ENCODE data around the gene SLC6A13.
"Not testable (repeated sequence)": the region's sequence is repeated elsewhere in the genome, so short reads cannot be mapped to it uniquely, and the experiment has no call there.

The SLC6A13 gene

GRCh38 chr12:262817-263216, at the start of gene SLC6A13:
Gene SLC6A13 (minus strand): TSS chr12:262836. CDS start chr12:260052, 2,784 bp downstream.
- DNase-seq = no peak

- DNase-seq = no peak
These were observed 45.9 kb upstream of the SLC6A13 start for GRCh38 chr12:308511-308910.

DNA sequence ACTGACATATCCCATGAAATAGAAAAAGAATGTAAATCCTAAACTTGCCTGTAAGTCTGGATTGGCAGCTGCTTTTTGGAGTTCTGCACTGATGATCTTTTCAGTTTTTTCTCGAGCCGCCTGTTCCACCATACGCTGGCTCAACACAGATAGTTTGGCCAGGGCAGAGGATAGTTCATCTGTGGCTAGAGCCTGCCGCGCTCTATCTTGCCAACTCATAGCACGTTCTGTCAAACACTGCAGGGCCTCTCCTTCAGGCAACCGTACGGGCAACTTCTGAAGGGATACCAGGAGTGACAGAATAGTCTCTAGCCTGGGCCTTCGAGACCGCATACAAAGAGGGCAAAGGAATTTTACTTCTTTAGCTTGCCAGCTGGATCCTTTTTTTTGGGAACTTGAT, 44.8 kb upstream of the SLC6A13 start:
- no peak for DNase-seq

DNA sequence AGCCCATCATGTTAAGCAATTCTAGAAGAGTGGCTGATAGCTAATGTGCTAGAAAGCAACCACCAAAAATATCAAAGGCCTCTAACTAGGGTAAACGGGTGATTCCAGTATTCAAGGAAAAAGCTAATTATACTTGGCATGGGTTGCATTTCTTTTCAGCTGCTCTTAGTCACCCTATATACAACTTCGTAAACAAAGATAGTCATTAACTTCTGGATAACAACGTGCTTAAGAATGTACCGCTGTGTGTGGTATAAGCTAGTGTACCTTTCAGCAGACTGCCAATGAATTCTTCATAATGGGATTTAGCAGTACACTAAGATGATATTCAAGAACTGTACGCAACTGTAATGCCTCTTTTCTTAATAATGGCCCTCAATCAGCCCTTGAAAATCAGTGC, 42.2 kb upstream of the SLC6A13 start:
- no peak for DNase-seq

- not testable (repeated sequence) for DNase-seq
These were observed 40.1 kb upstream of the SLC6A13 start for GRCh38 chr12:302766-303165.

GRCh38 chr12:300166-300565, 37.5 kb upstream of the SLC6A13 start:
- not testable (repeated sequence) for DNase-seq

DNA sequence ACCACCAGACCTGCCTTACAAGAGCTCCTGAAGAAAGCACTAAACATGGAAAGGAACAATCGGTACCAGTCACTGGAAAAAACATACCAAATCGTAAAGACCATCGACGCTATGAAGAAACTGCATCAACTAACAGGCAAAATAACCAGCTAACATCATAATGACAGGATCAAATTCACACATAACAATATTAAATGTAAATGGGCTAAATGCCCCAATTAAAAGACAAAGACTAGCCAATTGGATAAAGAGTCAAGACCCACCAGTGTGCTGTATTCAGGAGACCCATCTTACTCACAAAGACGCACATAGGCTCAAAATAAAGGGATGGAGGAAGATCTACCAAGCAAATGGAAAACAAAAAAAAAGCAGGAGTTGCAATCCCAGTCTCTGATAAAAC, 36.9 kb upstream of the SLC6A13 start:
- not testable (repeated sequence) for DNase-seq

DNA sequence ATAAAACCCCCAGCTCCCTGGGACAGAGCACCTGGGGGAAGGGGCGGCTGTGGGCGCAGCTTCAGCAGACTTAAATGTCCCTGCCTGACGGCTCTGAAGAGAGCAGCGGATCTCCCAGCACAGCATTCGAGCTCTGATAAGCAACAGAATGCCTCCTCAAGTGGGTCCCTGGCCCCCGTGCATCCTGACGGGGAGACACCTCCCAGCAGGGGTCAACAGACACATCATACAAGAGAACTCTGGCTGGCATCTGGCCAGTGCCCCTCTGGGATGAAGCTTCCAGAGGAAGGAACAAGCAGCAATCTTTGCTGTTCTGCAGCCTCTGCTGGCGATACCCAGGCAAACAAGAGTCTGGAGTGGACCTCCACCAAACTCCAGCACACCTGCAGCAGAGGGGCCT, 35.4 kb upstream of the SLC6A13 start:
- not testable (repeated sequence) for DNase-seq

DNA sequence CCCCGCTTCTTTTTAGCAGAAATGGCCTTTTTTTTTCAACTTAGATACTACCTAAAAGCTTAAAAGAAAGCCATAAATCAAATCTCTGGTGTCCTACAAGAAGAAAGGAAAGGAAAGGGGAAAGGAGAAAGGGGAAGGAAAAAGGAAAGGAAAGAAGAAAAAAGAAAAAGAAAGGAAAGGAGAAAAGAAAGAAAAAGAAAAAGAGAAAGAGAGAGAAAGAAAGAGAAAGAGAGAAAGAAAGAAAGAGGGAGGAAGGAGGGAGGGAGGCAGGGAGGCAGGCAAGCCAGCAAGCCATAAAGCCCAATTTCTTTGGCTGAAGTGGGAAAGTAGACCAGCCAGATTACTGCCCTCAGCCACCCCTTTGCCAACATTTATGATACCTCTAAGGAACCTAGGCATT, 32.5 kb upstream of the SLC6A13 start:
- no peak for DNase-seq

- DNase-seq = no peak
These were observed 30.6 kb upstream of the SLC6A13 start for GRCh38 chr12:293199-293598.

GRCh38 chr12:292186-292585, 29.6 kb upstream of the SLC6A13 start:
- DNase-seq = no peak

DNA sequence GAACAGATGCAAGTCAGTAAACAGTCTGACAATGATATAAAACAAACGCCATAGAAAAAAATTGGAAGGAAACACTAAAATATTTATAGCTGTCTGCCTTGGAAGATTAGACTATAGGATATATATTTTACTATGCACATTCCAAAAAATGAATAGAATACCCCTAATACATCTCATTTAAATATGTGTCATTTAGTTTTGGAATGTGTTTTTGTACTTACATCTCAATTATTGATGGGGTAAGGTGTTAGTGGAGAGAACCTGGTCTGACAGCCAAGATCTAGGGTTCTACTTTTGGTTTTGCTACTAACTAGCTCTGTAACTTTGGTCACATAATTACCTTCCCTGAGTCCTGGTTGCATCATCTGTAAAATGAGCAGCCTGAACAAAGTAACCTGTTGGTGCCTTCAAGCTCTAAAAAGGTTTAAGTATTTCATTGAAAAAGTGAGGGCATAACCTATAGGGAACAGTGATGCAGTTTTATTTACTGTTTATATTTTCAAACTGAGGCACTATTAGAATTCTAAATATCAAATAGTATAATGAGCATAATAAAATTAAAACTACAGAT, 28.6 kb upstream of the SLC6A13 start:
- DNase-seq = no peak

DNA sequence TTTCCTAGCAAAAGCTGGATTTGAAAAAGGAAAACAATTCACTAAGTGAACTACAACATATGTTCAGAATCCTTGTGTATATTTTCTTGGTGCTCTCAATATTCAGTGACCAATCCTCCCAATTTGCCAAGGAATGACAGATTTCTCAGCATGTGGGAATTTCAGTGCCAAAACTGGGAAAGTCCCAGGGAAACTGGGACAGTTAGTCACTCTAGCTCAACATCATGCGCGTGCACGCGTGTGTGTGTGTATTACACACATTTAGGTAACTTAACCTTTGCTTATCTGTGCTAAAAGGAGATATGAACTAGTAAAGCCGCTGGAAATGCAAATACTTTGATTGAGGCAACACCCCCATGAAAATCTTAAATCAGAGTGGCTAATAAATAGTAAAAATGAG, 26.1 kb upstream of the SLC6A13 start:
- no peak for DNase-seq

DNA sequence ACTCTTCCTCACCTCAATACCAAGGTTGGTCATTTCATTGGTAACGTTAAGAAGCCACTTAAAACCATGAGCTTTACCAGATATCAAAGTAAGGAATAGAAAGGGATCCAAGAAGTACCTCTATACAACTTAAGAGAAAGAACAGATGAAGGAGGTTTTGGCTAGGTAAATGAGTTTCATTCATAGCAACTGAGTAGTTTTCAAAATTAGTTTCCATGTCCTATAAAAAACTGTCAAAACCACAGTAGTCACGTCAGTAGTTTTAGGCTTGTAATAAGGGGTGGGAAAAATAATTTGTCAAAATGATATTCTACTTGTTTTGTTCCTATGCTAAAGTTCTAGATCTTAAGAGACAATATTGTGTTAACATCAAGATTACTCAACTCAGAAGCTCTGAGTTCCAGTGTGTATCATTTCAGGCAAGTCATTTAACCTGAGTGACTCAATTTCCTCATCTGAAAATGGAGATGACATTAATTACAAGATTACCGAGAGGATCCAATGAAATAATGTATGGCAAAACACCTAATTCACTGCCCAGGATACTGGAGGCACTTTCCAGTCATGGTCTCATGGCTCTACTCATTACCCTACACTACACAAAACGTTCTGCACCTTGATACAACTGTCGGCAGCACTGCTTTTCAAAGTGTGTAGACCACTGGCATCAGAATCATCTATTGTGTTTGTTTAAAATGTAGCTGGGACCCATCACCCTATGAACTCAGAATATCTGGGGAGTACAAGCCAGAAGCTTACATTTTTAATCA, 24.1 kb upstream of the SLC6A13 start:
- no peak for DNase-seq

- DNase-seq = no peak
These were observed 15.4 kb upstream of the SLC6A13 start for GRCh38 chr12:278046-278445.

GRCh38 chr12:275812-276211, 13.2 kb upstream of the SLC6A13 start:
- no peak for DNase-seq

DNA sequence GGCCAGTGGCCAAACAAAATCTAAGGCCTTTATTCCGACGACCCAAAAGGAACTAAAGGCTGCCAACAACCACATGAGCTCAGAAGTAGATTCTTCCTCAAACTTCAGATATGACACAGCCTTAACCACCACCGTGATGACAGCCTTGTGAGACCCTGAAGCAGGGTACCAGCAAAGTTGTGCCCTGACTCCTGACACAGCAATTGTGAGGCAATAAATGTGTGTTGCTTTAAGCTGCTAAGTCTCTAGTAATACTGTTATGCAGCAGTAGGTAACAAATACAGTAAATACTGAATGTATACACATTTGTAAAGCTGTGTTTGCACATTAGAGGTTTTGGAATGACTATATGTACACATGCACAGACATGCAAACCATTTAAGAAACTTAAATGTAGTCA, 10.7 kb upstream of the SLC6A13 start:
- DNase-seq = no peak

- DNase-seq = no peak
These were observed 10.3 kb upstream of the SLC6A13 start for GRCh38 chr12:272942-273341.

GRCh38 chr12:271161-271560, 8.5 kb upstream of the SLC6A13 start:
- no peak for DNase-seq

DNA sequence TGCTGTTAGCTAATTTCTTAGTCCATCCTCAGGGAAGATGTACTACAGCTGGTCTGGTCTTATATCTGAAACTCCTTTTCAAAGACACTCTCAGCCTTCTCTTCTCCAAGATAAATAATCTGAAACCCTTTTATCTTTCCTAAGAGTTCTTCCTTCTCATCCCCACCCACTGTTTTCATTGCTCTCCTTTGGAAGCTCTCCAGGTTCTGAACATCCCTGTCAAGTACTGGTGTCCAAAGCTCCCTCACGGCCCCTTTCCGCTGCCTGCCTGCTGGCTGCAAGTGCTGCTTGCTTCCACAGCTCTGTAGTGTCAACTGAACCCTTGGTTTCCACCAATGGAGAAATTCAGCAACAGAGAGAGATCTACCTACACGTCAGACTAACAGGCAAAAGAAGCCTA, 6.6 kb upstream of the SLC6A13 start:
- no peak for DNase-seq

DNA sequence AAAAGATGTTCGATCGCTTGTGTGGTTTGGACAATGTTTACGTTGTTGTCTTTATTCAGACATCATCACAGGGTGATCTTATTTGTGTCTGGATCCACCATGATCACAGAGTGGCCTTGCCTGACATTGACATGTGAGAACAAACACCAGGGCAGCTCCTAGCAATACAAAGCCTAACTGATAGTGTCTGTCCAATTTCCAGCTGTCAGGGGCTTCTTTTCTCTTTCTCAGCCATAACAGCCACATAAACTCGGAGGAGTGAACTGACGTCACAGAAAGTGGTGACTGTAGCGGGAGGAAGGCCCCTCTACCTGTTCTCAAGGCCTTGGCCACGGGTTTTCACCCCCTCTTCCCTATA, 5.8 kb upstream of the SLC6A13 start:
- no peak for DNase-seq

DNA sequence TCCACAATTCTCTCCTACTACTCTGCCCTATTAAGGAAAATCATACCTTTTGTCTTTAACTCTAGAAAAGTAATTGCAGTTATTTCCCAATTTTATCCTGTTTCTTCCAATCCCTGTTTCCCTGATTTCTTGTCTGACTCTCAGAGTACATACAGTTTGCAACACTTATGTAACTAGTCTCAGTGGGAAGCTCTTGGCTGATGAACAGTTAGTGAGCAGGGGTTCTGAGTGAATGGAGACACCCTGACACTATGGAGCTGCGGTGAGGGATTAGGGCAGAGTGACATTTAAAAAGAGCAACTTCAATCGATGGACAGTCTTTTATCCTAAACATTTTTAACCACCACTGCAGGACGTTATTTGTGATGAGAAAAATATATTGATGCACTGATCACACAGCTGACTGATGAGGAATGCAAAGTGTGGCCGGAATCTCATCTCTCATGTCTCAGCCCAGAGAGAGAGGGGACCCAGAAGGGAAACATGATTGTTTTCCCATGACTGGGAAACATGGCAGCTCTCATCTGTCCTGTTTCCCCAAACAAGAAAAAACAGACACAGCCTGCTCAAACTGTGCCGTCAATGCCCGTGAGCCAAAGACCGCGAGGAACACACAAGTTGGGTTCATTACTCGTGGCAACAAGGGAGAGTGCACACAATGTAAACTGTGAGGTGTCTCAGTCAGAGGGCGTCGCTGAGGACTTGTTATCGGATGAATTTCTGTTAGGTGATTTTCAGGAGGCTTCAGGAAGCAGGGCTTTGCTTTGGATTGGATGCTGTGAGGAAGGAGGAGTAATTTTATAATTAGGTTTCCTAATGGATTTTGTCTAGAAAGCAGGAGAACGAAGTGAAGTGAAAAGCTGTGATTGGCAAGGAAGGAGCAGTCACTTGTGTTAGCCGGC, 5.2 kb upstream of the SLC6A13 start:
- no peak for DNase-seq

DNA sequence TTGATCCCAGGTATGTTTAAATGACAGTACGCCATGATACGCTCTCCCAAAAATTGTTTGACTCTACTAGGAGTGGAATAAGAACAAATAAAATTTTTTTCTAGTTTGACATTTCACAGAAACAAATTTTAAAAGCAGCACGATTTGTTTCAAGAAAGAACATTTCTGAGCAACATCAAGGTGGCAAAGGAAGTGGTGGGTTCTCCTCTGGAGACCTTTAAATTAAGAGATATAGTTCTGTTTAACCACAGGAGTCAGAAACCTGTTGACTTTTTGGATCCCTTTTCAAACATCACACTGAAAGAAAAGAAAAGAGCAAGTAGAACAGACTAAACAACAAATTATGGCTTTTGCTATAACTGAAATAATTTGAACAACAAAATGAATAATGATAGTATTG, 2.5 kb upstream of the SLC6A13 start:
- DNase-seq = no peak

GRCh38 chr12:264269-264668, 1.6 kb upstream of the SLC6A13 start:
- DNase-seq = peak; percentile 77
